ENCODE measurements around the gene GPAT3. TPM values are rescaled to one million over a fixed set of nuclear protein-coding genes. Genes with fewer than 3 reads are reported as not detected.
"Not testable (repeated sequence)": the region's sequence is repeated elsewhere in the genome, so short reads cannot be mapped to it uniquely, and the experiment has no call there.

The GPAT3 gene
- total RNA-seq, 1 donor = 0.36 TPM

DNA sequence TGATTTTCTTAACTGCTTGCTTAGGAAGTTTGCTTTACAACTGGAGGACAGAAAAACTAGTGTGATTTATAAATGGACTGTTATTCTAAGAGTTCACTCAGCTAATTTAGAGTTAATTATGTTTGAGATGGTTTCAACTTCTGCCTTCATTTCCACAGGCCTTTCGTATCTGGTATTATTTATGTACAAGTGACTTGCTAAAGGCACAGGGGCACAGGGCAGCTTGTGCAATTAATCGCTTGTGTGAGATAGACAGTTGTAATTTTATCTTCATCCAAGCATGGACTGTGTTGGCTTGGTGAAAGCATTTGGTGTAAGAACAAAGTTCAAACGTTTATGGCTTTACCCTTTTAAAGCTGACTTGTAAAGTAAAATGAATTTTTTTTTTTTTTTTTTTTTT lies 38.3 kb downstream of the GPAT3 start:
- H3K27ac ChIP-seq (ENCODE audit: low read depth, low read length) = no peak overlapping the region
- TF ChIP-seq, protein P1, sequence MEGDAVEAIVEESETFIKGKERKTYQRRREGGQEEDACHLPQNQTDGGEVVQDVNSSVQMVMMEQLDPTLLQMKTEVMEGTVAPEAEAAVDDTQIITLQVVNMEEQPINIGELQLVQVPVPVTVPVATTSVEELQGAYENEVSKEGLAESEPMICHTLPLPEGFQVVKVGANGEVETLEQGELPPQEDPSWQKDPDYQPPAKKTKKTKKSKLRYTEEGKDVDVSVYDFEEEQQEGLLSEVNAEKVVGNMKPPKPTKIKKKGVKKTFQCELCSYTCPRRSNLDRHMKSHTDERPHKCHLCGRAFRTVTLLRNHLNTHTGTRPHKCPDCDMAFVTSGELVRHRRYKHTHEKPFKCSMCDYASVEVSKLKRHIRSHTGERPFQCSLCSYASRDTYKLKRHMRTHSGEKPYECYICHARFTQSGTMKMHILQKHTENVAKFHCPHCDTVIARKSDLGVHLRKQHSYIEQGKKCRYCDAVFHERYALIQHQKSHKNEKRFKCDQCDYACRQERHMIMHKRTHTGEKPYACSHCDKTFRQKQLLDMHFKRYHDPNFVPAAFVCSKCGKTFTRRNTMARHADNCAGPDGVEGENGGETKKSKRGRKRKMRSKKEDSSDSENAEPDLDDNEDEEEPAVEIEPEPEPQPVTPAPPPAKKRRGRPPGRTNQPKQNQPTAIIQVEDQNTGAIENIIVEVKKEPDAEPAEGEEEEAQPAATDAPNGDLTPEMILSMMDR (IDR thresholded peaks at IDR 0.05; ENCODE audit: extremely low read depth, low read depth, low read length) = no peak
- H4K20me1 ChIP-seq (ENCODE audit: insufficient read depth, low read length) = no peaks in the 10 kb centered on the region
- DNase-seq (ENCODE audit: insufficient read length, low spot score, missing footprints) = peak; percentile 19
- H2AFZ ChIP-seq (ENCODE audit: low read length) = no peak overlapping the region
- no peak overlapping the region for H3K4me3 ChIP-seq (ENCODE audit: insufficient read depth, low read length)
- H3K79me2 ChIP-seq (ENCODE audit: insufficient read depth, low read length) = no peaks in the 10 kb centered on the region
- H3K9me3 ChIP-seq (ENCODE audit: low read depth, low read length) = no peaks in the 10 kb centered on the region
- no peaks in the 10 kb centered on the region for H3K4me1 ChIP-seq (ENCODE audit: insufficient read depth, low read length)
- H3K4me2 ChIP-seq (ENCODE audit: insufficient read depth, low read length) = no peak overlapping the region
- H3K27me3 ChIP-seq (ENCODE audit: insufficient read depth, low read length) = no peaks in the 10 kb centered on the region
- H3K36me3 ChIP-seq (ENCODE audit: insufficient read depth, low read length) = no peaks in the 10 kb centered on the region

DNA sequence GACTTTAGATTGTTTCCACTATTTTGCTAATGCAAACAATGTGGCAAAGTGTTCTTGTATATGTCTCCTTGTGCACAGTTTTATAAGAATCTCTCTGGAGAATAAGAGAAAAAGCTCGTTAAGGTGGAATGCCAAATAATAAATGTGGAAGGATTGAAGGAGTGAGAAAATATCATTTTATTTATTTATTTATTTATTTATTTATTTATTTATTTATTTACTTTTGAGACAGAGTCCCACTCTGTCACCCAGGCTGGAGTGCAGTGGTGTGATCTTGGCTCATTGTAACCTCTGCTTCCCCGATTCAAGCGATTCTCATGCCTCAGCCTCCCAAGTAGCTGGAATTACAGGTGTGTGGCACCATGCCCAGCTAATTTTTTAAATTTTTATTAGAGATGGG lies 40.3 kb downstream of the GPAT3 start:
- H3K9me3 ChIP-seq (ENCODE audit: low read depth, low read length) = not testable (repeated sequence)

DNA sequence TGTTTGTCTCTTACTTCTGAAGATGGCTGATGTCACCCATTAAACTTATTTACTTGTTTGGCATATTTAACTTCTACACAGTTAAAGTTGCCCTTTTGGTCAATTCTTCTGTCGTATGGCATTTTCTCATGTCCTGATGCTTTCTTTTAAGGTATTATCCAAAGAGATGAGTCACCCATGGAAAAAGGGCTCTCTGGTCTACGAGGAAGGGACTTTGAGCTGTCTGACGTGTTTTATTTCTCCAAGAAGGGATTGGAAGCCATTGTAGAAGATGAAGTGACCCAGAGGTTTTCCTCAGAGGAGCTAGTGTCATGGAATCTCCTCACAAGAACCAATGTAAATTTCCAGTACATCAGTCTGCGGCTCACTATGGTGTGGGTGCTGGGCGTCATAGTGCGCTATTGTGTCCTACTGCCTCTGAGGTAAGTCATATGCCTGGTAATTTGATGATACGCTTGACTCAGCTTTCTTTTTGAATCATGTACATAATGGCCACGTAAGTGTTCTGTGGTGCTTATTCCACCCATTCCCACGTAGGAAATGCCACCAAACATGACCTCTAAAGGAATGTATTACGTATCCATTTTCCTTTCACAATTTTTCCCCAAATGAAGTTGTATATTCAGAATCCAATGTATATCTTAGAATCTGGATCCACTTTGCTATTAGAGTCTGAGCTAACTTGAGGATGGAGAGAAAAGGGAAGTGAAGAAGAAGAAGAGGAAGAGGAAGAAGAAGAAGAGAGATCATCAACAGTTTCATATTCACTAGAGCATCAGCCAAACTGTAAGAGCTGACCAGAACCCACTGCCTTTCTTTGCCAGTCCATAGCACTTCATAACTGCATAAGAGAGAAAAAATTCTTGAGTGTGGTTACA lies 45.7 kb downstream of the GPAT3 start:
- no peak overlapping the region for H3K4me3 ChIP-seq (ENCODE audit: insufficient read depth, low read length)
- peaks cover 4% of the 10 kb centered on the region for H3K4me1 ChIP-seq (ENCODE audit: insufficient read depth, low read length)
- no peaks in the 10 kb centered on the region for H4K20me1 ChIP-seq (ENCODE audit: insufficient read depth, low read length)
- no peaks in the 10 kb centered on the region for H3K27me3 ChIP-seq (ENCODE audit: insufficient read depth, low read length)
- H2AFZ ChIP-seq (ENCODE audit: low read length) = no peak overlapping the region
- no peaks in the 10 kb centered on the region for H3K79me2 ChIP-seq (ENCODE audit: insufficient read depth, low read length)
- no peaks in the 10 kb centered on the region for H3K9me3 ChIP-seq (ENCODE audit: low read depth, low read length)
- H3K27ac ChIP-seq (ENCODE audit: low read depth, low read length) = no peak overlapping the region
- no peaks in the 10 kb centered on the region for H3K36me3 ChIP-seq (ENCODE audit: insufficient read depth, low read length)
- no peak for DNase-seq (ENCODE audit: insufficient read length, low spot score, missing footprints)
- no peak overlapping the region for H3K4me2 ChIP-seq (ENCODE audit: insufficient read depth, low read length)
- TF ChIP-seq, protein P1 (IDR thresholded peaks at IDR 0.05; ENCODE audit: extremely low read depth, low read depth, low read length) = no peak

More for the DNA sequence above, 40.3 kb downstream of the GPAT3 start:
- not testable (repeated sequence) for H3K4me3 ChIP-seq (ENCODE audit: insufficient read depth, low read length); H3K4me1 ChIP-seq (ENCODE audit: insufficient read depth, low read length); H2AFZ ChIP-seq (ENCODE audit: low read length); H3K4me2 ChIP-seq (ENCODE audit: insufficient read depth, low read length); H3K27me3 ChIP-seq (ENCODE audit: insufficient read depth, low read length); H3K79me2 ChIP-seq (ENCODE audit: insufficient read depth, low read length); H4K20me1 ChIP-seq (ENCODE audit: insufficient read depth, low read length); DNase-seq (ENCODE audit: insufficient read length, low spot score, missing footprints); H3K27ac ChIP-seq (ENCODE audit: low read depth, low read length); H3K36me3 ChIP-seq (ENCODE audit: insufficient read depth, low read length)

DNA sequence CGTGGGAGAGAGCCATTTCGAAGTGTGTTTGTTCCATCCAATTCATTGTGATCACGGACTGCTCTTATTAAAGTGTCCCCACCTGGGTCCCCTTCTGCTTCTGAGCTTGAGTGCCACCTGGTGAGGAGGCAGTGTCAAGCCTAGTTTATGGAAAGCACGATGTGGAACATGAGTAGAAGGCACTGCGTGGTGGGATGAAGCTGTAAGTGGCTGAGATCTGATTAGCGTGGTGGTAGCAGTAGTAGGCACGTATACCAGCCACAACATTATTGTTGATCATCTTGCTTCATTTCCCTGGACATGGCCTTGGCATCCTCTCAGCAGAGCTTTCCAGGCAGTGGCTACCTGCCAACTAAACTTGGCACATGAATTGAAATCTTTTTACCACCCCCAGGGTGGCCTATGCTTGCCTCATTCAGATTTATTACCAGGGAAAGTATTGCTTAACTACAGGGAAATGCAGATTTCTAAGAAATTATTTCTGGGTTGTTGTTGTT lies 46.4 kb downstream of the GPAT3 start:
- no peak overlapping the region for H3K27ac ChIP-seq (ENCODE audit: low read depth, low read length)
- peaks cover 4% of the 10 kb centered on the region for H3K4me1 ChIP-seq (ENCODE audit: insufficient read depth, low read length)
- no peaks in the 10 kb centered on the region for H4K20me1 ChIP-seq (ENCODE audit: insufficient read depth, low read length)
- H3K79me2 ChIP-seq (ENCODE audit: insufficient read depth, low read length) = no peaks in the 10 kb centered on the region
- TF ChIP-seq, protein P1 (IDR thresholded peaks at IDR 0.05; ENCODE audit: extremely low read depth, low read depth, low read length) = no peak
- H3K27me3 ChIP-seq (ENCODE audit: insufficient read depth, low read length) = no peaks in the 10 kb centered on the region
- peak overlapping the region; percentile 31 for H3K4me2 ChIP-seq (ENCODE audit: insufficient read depth, low read length)
- H3K4me3 ChIP-seq (ENCODE audit: insufficient read depth, low read length) = no peak overlapping the region
- DNase-seq (ENCODE audit: insufficient read length, low spot score, missing footprints) = no peak
- no peak overlapping the region for H2AFZ ChIP-seq (ENCODE audit: low read length)
- H3K36me3 ChIP-seq (ENCODE audit: insufficient read depth, low read length) = no peaks in the 10 kb centered on the region
- no peaks in the 10 kb centered on the region for H3K9me3 ChIP-seq (ENCODE audit: low read depth, low read length)

Data from osteoblast (primary cell).